KOPT-K1 (cell line): ENCODE measurements around the gene CHAD.
"Not testable (repeated sequence)": the region's sequence is repeated elsewhere in the genome, so short reads cannot be mapped to it uniquely, and the experiment has no call there.

Experiments used
- H3K27ac ChIP-seq: fragments of 200-600 bp; sonication (generic); 2 replicates; pipeline ENCODE4 v1.5.1; 2016; ENCODE audit warnings: antibody characterized with exemption, mild to moderate bottlenecking, low read depth, low read length; ENCODE audit not compliant: poor library complexity, severe bottlenecking
- H3K36me3 ChIP-seq: fragments of 200-600 bp; sonication (generic); 2 replicates; pipeline ENCODE4 v1.5.1; 2017; ENCODE audit warnings: antibody characterized with exemption, mild to moderate bottlenecking, low read length, moderate library complexity; ENCODE audit not compliant: insufficient read depth
- H3K9me3 ChIP-seq: fragments of 200-600 bp; sonication (generic); 2 replicates; pipeline ENCODE4 v1.5.1; 2017; ENCODE audit warnings: antibody characterized with exemption, low read length, mild to moderate bottlenecking; ENCODE audit not compliant: insufficient read depth, poor library complexity, severe bottlenecking

Gene CHAD

GRCh38 chr17:50440838-50441829 is 27.5 kb downstream of the CHAD start:
- Histone ChIP-seq H3K36me3 (no peaks in the 10 kb centered on the region; the same call in 1 of the 2 replicates), H3K27ac (no peak overlapping the region), H3K9me3 (no peaks in the 10 kb centered on the region)

- Histone ChIP-seq H3K27ac (no peak overlapping the region), H3K36me3 (no peaks in the 10 kb centered on the region; the same call in 1 of the 2 replicates)
These were observed 28.4 kb downstream of the CHAD start for GRCh38 chr17:50440172-50440837.

GRCh38 chr17:50439008-50439407 is 29.7 kb downstream of the CHAD start:
- Histone ChIP-seq H3K27ac (no peak overlapping the region), H3K9me3 (no peaks in the 10 kb centered on the region)

More at GRCh38 chr17:50440172-50440837, 28.4 kb downstream of the CHAD start:
- H3K9me3 ChIP-seq = no peaks in the 10 kb centered on the region

GRCh38 chr17:50437409-50437808 is 31.3 kb downstream of the CHAD start:
- no peak overlapping the region for H3K27ac ChIP-seq
- no peaks in the 10 kb centered on the region for H3K9me3 ChIP-seq
- no peaks in the 10 kb centered on the region; the same call in 1 of the 2 replicates for H3K36me3 ChIP-seq

More at GRCh38 chr17:50439008-50439407, 29.7 kb downstream of the CHAD start:
- no peaks in the 10 kb centered on the region; the same call in 1 of the 2 replicates for H3K36me3 ChIP-seq

GRCh38 chr17:50432125-50432762 is 36.4 kb downstream of the CHAD start:
- Histone ChIP-seq H3K36me3 (no peaks in the 10 kb centered on the region; the same call in 1 of the 2 replicates), H3K27ac (no peak overlapping the region), H3K9me3 (no peaks in the 10 kb centered on the region)

- no peaks in the 10 kb centered on the region for H3K36me3 ChIP-seq
- H3K27ac ChIP-seq = no peak overlapping the region
- H3K9me3 ChIP-seq = no peaks in the 10 kb centered on the region
These were observed 37.7 kb downstream of the CHAD start for GRCh38 chr17:50430821-50431618.

GRCh38 chr17:50429793-50430192 is 38.9 kb downstream of the CHAD start:
- Histone ChIP-seq H3K27ac (no peak overlapping the region), H3K9me3 (no peaks in the 10 kb centered on the region)

GRCh38 chr17:50428831-50429424 is 39.8 kb downstream of the CHAD start:
- no peaks in the 10 kb centered on the region for H3K9me3 ChIP-seq
- no peaks in the 10 kb centered on the region for H3K36me3 ChIP-seq
- H3K27ac ChIP-seq = no peak overlapping the region

More at GRCh38 chr17:50429793-50430192, 38.9 kb downstream of the CHAD start:
- H3K36me3 ChIP-seq = no peaks in the 10 kb centered on the region

GRCh38 chr17:50428126-50428525 is 40.6 kb downstream of the CHAD start:
- H3K27ac ChIP-seq, H3K9me3 ChIP-seq, H3K36me3 ChIP-seq: not testable (repeated sequence)

GRCh38 chr17:50426814-50427787 is 41.6 kb downstream of the CHAD start:
- Histone ChIP-seq H3K9me3 (no peaks in the 10 kb centered on the region), H3K27ac (peak overlapping the region; percentile 77), H3K36me3 (no peaks in the 10 kb centered on the region)

GRCh38 chr17:50426472-50426782 is 42.3 kb downstream of the CHAD start:
- Histone ChIP-seq H3K9me3 (no peaks in the 10 kb centered on the region), H3K27ac (peak overlapping the region; percentile 77), H3K36me3 (no peaks in the 10 kb centered on the region)

- Histone ChIP-seq H3K36me3 (no peaks in the 10 kb centered on the region), H3K27ac (peak within 1 kb of the TSS; percentile 77), H3K9me3 (no peaks in the 10 kb centered on the region)
These were observed 42.8 kb downstream of the CHAD start, which contains the start of gene ACSF2 for GRCh38 chr17:50425682-50426471. ACSF2 (plus strand) TSS chr17:50426218; CDS start chr17:50426262, 44 bp downstream.
